Left ventricle myocardium superior (tissue), 1 donor: Measurements from ENCODE around the gene DUS2. TPM values are rescaled to one million over a fixed set of nuclear protein-coding genes. Genes with fewer than 3 reads are reported as not detected.
"Not testable (repeated sequence)": the region's sequence is repeated elsewhere in the genome, so short reads cannot be mapped to it uniquely, and the experiment has no call there.

Experiments
- ATAC-seq: fragments of 200-7000 bp; cut with Tn5 transposase; one replicate; pipeline ENCODE4 v1.9.1; 2020; ENCODE audit warnings: mild to moderate bottlenecking, moderate library complexity
- DNase-seq: peaks from one replicate; pipeline ENCODE4 v3.0.0-alpha.2; 2020
- intact Hi-C: fragments of 100-400 bp; cut with micrococcal nuclease; formaldehyde crosslinking; loops from one replicate; pipeline ENCODE4 v1.11.0; 2022
- total RNA-seq: library from RNA; stranded (reverse); fragmentation: NEBNext Ultra II Directional; extraction: Animal tissue kit (Norgen Biotek cat#: 25700); gene quantifications from one replicate; pipeline ENCODE4 v1.2.1, GENCODE V29; 2021
- donor health status: DM: no; HTN: yes; CAD: no; lungs with severe emphysema.

DUS2 gene
- total RNA-seq, 1 donor from 2014 or later = 4.9 TPM

DNA sequence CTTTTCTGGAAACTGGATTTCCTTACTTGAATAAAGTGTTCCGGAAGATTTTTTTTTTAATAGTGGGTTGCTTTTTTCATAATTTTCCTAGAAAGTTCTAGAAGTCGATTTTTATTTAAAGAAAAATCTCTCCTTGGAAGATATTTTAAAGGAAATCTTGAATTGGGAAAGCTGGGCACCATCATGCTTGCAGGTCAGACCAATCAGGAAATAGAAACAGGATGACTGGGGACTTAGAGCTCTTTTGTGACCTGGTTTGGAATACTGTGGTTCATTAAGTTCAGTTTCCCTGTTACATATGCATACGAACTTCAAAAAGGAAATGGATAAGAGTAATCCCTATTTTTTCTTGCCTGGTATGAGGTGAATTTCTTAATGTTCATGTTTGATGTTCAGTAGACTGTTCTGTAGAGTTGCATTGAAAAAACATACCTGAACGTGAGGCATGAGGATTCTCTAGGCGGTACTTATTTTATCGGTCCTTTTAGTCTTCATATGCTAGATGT lies 63.3 kb downstream of the DUS2 start:
- intact Hi-C loops = no loop called here
- DNase-seq (no peak), ATAC-seq (no peak)

DNA sequence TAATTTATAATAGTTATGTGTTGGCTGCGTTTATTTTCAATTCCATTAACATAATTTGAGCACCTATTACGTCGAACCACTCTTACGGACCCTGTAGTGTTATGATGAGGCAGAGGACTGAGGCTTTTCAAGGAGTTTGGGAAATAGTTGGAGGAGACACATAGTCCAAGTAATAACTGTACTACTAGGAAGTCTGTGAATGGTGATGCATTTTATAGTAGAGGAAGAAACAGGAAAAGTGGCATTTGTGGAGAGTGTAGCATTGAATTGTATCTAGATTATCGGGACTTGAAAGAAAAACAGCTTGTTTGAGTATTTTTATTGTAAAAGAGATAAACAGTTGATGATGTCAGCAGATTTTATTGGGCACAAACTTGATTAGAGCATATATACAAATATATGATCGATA lies 63.8 kb downstream of the DUS2 start:
- intact Hi-C loops = no loop called here
- ATAC-seq (no peak), DNase-seq (no peak)

DNA sequence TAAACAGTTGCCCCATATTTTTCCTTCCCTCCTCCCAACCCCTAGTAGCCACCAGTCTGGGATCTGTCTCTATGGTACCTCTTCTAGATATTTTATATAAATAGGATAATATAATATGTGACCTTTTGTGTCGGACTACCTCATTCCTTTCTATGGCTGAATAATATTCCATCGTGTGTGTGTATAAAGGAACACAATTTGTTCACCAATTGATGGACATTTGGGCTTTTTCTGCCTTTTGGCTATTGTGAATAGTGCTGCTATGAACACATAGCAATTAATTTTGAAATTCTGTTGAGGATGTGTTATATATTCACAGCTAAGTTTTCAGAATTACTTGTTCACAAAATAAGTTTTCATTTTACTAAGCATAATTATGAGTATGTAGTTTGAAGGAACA lies 64.6 kb downstream of the DUS2 start:
- intact Hi-C loops = no loop called here
- ATAC-seq = no peak
- no peak for DNase-seq

DNA sequence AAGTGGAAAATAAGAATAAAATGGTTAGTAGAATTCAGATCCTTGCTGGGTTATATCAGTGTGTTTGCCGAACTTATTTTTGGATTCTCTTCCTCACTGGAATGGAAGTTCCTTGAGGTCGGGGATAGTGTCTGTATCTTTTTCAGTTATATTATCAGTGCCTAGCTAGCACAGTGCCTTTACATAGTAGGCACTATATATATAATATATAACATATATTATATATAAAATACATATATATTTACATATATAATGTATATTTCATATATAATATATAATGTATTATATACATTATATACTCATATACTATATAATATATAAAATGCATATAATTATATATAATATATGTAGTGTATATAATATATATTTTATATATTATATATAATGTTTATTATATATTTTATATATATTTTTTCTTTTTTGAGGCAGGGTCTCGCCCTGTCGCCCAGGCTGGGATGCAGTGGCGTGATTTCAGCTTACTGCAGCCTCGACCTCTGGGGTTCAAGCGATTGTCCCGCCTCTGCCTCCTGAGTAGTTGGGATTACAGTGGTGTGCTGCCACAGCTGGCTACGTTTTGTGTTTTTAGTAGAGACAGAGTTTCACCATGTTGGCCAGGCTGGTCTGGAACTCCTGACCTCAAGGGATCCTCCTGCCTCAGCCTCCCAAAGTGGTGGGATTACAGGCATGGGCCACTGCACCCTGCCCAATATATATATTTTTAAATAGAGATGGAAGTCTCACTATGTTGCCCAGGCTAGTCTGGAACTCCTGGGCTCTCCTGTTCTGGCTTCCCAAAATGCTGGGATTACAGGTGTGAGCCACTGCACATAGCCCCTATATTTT lies 65.3 kb downstream of the DUS2 start:
- no peak for ATAC-seq
- no peak for DNase-seq
- intact Hi-C loops = no loop called here

DNA sequence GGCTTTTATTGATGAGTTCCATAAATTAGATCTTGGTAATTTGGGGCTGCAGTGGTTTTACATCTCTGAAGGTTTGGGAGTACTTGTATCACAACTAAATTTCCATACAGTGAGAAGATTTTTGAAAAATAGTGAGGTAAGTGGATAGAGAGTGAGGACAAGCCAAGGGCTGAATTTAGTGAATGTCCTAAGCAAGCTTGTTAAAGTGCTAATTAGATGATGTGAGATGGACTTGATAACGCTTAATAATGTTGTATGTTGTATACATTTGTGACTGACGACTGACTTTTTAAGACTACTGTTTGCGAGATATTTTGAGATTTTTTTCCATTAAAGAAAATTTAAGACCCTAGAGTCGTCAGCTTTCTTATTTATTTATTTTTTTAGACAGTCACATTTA lies 66.0 kb downstream of the DUS2 start:
- ATAC-seq (no peak), DNase-seq (no peak)
- intact Hi-C loops = no loop called here

DNA sequence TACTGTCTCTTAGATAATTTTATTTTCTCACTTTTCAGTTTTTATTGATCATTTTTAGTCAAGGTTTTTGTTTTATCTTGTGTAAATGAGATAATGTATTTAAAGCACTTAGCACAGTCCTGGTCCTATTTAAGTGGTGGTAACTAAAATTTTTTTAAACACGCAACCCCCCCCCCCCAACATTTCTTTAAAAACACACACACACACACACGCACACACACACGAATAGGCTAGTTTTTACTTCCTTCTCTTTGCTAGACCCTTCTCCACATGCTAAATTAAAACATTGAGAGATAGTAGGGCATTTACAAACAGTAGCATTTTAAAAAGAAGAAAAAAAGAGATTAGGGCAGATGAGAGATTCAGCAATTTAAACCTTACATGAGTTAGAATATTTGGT lies 67.0 kb downstream of the DUS2 start:
- no peak for ATAC-seq
- no peak for DNase-seq
- intact Hi-C loops = loop anchor here (10.0 kb wide), 1 partner anchor 135 kb away; no protein-coding TSS in a partner anchor

DNA sequence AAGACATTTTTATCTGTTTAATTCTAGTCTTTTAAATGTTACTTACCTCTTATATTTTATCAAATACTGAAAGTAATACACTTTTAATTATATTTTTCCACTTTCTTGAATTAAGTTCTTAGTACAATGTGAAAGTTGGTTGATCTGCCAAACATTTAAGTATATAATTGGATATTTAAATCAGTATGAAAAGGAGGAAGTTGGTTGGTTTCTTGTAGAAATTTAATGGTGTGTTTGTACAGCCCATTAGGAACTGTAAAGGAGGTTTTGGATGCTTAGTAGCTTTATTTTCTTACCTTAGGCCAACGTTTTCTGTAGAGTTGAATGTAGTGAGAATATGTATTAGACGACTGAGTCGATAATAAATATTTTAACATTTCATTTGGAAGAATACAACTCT lies 67.4 kb downstream of the DUS2 start:
- ATAC-seq (no peak), DNase-seq (no peak)
- intact Hi-C loops = loop anchor here (10.0 kb wide), 1 partner anchor 134 kb away; no protein-coding TSS in a partner anchor

DNA sequence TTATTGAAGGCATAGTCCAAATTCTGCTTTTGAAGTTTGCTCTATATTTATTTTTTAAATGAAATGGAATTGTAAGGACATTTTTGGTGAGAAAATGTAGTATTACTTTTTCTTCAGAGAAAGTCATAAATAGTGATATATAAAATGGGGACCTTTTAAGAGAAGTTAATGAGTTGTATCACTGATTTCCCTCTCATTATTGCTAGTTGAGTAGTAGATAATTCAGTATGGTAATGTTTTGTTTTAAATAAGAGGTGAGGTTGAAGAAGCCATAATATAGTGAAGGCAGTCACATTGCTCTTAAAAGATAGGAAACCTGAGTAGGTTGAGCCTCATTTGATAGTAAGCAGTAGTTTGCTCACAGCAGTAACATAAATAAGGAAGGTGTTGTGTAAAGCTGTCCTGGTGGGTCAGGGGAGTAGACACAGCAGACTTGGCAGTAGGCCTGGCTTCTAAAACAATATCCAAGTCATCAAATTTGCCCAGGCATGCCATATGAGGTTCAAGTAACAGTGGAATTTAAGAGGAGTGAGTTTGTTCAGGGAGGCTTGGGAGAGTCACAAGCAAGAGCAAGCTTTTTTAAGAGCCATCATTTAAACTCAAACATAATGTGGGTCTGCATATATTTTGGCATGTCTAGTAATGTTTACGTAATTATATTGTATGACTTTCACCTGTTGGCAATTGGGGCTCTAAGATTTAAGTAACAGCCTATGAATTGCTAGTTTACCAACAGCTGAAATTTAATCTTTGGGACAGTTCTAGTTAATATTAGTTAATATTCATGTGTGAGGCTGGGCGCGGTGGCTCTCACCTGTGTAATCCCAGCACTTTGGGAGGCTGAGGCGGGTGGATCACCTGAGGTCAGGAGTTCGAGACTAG lies 68.5 kb downstream of the DUS2 start:
- intact Hi-C loops = loop anchor here (10.0 kb wide), 1 partner anchor 133 kb away; no protein-coding TSS in a partner anchor
- ATAC-seq (peak; percentile 44), DNase-seq (no peak)

DNA sequence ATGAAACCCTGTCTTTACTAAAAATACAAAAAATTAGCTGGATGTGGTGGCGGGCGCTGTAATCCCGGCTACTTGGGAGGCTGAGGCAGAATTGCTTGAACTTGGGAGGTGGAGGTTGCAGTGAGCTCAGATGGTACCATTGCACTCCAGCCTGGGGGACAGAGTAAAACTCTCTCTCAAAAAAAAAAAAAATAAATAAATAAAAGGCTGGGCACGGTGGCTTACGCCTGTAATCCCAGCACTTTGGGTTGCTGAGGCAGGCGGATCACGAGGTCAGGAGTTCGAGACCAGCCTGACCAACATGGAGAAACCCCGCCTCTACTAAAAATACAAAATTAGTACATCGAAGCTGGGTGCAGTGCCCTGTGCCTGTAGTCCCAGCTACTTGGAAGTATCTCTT lies 69.2 kb downstream of the DUS2 start:
- ATAC-seq, DNase-seq: not testable (repeated sequence)
- intact Hi-C loops = loop anchor here (10.0 kb wide), 1 partner anchor 133 kb away; no protein-coding TSS in a partner anchor

DNA sequence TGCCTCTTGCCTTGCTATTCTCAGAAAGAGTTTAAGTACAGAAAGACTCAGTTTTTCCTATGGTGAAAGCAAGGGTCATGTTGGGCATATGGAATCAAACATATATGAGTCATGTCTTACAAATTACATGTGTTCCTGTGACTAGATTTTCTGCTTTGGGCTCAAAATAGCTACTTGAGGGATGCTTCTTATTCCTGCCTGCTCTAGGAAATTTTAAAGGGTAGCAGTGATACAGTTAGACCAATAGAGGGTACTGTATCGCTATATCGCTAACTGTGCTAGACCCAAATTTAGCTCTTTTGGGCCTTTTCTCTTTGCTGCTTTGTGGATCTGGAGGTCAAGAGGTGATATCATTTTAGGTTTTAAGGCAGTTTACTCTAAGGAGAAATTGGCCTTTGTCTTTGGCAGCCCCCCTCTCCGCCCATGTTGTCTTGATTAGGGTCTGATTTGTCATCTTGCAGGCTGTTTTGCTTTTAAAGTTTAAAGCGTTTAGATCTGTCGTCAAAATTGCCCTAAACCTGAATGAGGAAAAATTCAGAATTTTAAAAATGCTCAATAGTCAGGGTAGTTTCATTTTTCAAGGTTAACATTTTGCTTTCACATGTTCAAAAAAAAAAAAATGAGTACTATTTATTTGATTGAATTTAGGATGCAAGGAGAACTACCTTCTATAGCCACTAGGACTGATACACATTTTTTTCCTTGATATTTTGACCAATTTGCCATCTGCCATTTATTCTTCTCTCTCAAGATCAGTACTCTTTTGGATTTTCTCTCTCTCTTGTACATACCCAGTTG lies 70.9 kb downstream of the DUS2 start:
- DNase-seq (no peak), ATAC-seq (peak; percentile 70)
- intact Hi-C loops = loop anchor here (10.0 kb wide), 1 partner anchor 131 kb away; no protein-coding TSS in a partner anchor

DNA sequence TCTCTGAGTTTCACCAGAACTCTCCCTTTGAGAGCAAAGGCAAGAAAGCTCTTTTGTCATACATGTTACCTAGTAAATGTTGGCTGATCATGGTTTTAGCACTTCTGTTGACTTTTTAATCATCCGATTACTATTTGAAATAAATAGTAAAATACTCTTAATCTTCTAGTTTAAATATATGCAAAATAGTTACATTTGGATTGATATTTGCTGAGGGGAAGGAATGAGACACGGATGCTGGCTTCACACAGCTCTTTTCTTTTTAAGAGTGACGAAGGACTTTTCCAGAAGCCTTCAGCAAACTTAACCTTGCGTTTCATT lies 71.5 kb downstream of the DUS2 start:
- intact Hi-C loops = loop anchor here (10.0 kb wide), 1 partner anchor 130 kb away; no protein-coding TSS in a partner anchor
- ATAC-seq (no peak), DNase-seq (no peak)

DNA sequence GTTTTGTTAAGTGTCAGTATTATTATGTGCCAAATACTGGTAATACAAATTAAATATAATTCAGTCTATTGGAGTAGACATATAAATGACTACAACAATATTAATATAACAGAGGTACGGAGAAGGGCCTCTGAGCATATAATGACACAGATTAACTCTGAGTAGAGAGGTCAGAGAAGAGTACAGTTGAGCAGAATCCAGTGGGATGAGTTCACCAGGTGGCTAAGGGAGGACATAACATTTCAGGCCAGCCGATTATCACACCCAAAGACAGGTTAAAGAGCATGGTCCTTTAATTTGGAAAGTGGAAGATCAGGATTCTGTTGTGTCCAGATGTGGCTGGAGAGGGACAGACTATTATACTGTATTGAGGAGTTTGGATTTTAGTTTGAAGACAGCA lies 73.4 kb downstream of the DUS2 start:
- ATAC-seq (no peak), DNase-seq (no peak)
- intact Hi-C loops = loop anchor here (10.0 kb wide), 1 partner anchor 128 kb away; no protein-coding TSS in a partner anchor

DNA sequence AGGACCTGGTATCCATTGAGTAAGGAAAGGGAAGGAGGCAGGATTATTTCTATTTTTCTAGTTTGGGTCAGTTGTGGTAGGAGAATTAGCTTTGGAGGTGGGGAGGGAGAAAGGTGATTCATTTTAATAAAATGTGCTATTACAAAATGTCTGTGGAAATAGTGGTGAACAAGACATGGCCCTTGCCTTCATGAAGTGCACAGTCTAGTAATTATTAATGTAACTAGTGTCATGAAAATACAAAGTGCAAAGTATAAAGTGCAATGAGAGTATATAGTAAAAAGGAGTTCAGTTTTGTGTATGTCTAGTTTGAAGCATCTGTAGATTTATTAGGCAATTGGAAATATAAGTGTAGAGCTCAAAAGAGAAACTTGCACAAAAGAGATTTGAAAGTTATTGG lies 74.0 kb downstream of the DUS2 start:
- DNase-seq (no peak), ATAC-seq (no peak)
- intact Hi-C loops = loop anchor here (10.0 kb wide), 1 partner anchor 128 kb away; no protein-coding TSS in a partner anchor

DNA sequence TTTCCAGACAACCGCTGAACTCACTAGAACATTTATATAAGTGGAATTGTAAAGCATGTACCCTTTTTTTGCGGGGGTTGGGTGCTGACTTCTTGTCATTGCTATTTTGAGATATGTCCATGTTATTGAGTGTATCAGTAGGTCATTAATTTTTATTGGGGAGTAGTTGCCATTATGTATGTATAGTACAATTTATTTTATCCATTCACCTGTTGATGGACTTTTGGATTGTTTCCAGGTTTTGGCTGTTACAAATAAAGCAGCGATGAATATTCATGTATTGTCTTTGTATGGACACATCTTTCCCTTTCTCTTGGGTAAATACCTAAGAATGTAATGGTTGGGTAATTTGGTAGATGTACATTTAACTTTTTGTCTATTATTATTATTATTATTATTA lies 74.8 kb downstream of the DUS2 start:
- ATAC-seq (no peak), DNase-seq (no peak)
- intact Hi-C loops = loop anchor here (10.0 kb wide), 1 partner anchor 127 kb away; no protein-coding TSS in a partner anchor

DNA sequence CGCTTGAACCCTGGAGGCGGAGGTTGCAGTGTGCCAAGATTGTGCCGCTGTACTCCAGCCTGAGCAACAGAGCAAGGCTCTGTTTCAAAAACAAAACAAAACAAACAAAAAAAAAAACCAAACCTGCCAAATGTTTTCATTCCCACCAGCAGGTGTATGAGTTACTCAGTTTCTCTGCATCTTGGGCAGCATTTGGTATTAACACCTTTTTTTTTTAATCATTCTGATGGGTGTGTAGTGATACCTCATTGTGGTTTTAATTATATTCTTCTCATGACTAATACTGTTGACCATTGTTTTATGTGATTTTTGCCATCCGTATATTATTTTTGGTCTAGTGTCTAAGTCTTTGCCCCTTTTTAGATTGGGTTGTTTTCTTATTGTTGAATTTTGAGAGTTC lies 77.4 kb downstream of the DUS2 start:
- intact Hi-C loops = no loop called here
- DNase-seq (no peak), ATAC-seq (no peak)

DNA sequence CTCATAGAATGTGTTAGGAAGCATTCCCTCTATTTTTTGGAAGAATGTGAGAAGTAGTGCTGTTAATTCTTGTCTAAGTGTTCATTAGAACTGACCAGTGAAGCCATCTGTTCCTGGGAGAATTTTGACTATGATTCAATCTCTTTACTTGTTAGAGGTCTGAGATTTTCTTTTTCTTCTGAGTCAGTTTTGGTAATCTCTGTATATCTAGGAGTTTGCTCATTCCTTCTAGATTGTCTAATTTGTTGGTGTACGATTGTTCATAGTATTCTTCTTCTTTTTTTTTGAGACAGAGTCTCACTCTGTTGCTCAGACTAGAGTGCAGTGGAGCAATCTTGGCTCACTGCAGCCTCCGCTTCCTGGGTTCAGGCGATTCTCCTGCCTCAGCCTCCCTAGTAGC lies 82.5 kb downstream of the DUS2 start:
- no peak for DNase-seq
- intact Hi-C loops = no loop called here

DNA sequence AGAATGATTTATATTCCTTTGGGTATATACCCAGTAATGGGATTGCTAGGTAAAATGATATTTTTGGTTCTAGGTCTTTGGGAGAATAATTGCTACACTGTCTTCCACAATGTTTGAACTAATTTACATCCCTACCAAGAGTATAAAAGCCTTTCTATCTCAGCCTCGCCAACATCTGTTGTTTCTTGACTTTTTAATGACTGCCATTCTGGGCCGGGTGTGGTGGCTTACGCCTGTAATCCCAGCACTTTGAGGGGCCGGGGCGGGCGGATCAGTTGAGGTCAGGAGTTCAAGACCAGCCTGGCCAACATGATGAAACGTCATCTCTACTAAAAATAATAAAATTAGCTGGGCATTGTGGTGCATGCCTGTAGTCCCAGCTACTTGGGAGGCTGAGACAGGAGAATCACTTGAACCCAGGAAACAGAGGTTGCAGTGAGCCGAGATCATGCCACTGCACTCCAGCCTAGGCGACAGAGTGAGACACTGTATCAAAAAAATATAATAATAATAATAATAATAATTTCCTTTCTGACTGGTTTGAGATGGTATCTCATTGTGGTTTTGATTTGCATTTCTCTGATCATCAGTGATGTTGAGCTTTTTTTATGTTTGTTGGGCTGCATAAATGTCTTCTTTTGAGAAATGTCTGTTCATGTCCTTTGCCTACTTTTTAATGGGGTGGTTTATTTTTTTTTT lies 84.3 kb downstream of the DUS2 start:
- ATAC-seq, intact Hi-C loops, DNase-seq: not testable (repeated sequence)

More for the DNA sequence above, 82.5 kb downstream of the DUS2 start:
- ATAC-seq = no peak

DNA sequence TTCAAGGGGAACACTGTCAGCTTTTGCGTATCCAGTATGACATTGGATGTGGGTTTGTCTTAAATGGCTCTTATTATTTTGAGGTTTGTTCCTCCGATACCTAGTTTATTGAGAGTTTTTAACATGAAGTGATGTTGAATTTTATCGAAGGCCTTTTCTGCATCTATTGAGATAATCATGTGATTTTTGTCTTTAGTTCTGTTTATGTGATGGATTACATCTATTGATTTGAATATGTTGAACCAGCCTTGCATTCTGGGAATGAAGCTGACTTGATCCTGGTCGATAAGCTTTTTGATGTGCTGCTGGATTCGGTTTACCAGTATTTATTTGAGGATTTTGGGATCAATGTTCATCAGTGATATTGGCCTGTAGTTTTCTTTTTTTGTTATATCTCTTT lies 86.1 kb downstream of the DUS2 start:
- intact Hi-C loops, DNase-seq, ATAC-seq: not testable (repeated sequence)
